Kidney (tissue), 14 donors: ENCODE measurements around the gene PJA1. TPM values are rescaled to one million over a fixed set of nuclear protein-coding genes. Genes with fewer than 3 reads are reported as not detected.

Experiments
- DNase-seq, 5 donors: peaks; one replicate each; pipeline ENCODE4 v3.0.0-alpha.2; 2013 to 2020
- FAIRE-seq: peaks from 2 replicates; lab custom pipeline; 2012; peaks lifted over from hg19 to GRCh38; lab: Jason Lieb, UNC
- H3K27ac ChIP-seq, 2 donors: one replicate each; pipeline ENCODE4 v1.7.0; 2013; ENCODE audit warnings: low read depth in 2 of 2, low read length in 2 of 2, inconsistent platforms in 1 of 2
- H3K27me3 ChIP-seq: one replicate; pipeline ENCODE4 v1.7.1; 2013; ENCODE audit warnings: low read length, inconsistent platforms; ENCODE audit not compliant: control insufficient read depth, insufficient read depth
- H3K36me3 ChIP-seq, 3 donors: one replicate each; pipeline versions ENCODE4 v1.7.0 to v1.7.1; 2013; ENCODE audit warnings: low read length in 3 of 3, control low read depth in 1 of 3, inconsistent platforms in 1 of 3; ENCODE audit not compliant: insufficient read depth in 3 of 3, control insufficient read depth in 2 of 3
- H3K4me1 ChIP-seq, 3 donors: one replicate each; pipeline versions ENCODE4 v1.7.0 to v1.7.1; 2013; ENCODE audit warnings: low read length in 3 of 3, inconsistent platforms in 1 of 3, low read depth in 1 of 3; ENCODE audit not compliant: control insufficient read depth in 2 of 3, insufficient read depth in 2 of 3
- H3K4me3 ChIP-seq, 3 donors: one replicate each; pipeline versions ENCODE4 v1.7.0 to v1.8.1; 2013; ENCODE audit warnings: low read length in 3 of 3, control low read depth in 1 of 3, inconsistent platforms in 1 of 3
- H3K9ac ChIP-seq, 3 donors: one replicate each; pipeline versions ENCODE4 v1.7.0 to v1.7.1; 2013; ENCODE audit warnings: low read length in 3 of 3, control low read depth in 1 of 3, inconsistent platforms in 1 of 3
- H3K9me3 ChIP-seq, 3 donors: one replicate each; pipeline versions ENCODE4 v1.7.0 to v1.7.1; 2013; ENCODE audit warnings: low read length in 3 of 3, control low read depth in 1 of 3, inconsistent platforms in 1 of 3; ENCODE audit not compliant: control insufficient read depth in 2 of 3, insufficient read depth in 1 of 3
- intact Hi-C: fragments of 100-400 bp; cut with DNase I; formaldehyde crosslinking; loops from one replicate; pipeline ENCODE4 v1.11.1; 2022
- polyA plus RNA-seq: library from polyadenylated mRNA; stranded (reverse); fragments of 350-450 nt; fragmentation: Illumina TruSeq; extraction: RNeasy Lipid Tissue Mini Kit (QIAGEN cat#74804); gene quantifications from one replicate; pipeline ENCODE4 v1.2.3, GENCODE V29; 2014; ENCODE audit warnings: low read depth, low replicate concordance; ENCODE audit not compliant: insufficient read depth
- total RNA-seq: library from RNA; stranded (reverse); fragmentation: NEBNext Ultra II Directional; extraction: Animal tissue kit (Norgen Biotek cat#: 25700); gene quantifications from one replicate; pipeline ENCODE4 v1.2.1, GENCODE V29; 2021
- TF ChIP-seq, protein P1 (sequence below): IDR thresholded peaks from 3 replicates; pipeline ENCODE4 v1.5.1; 2012; ENCODE audit warnings: mild to moderate bottlenecking, moderate library complexity, borderline replicate concordance; ENCODE audit not compliant: insufficient read depth; ENCODE audit errors: extremely low read depth
- donor health status: control.
- donor health status: control.
- donor health status: control.
- donor health status: control.
- donor health status: control.
- donor health status: DM: yes; HTN: yes; CAD: no.
- donor health status: Normal renal cell carcinoma (clear cell type).

Gene PJA1
- total and polyA plus RNA-seq, 2 donors from 2014 or later = 27.1 to 29.9 TPM

- no peak for DNase-seq
- Histone ChIP-seq H3K4me1 (peaks cover 0 to 4% (median 0%) of the 10 kb centered on the region in 3 donors), H3K9ac (no peak overlapping the region), H3K36me3 (no peaks in the 10 kb centered on the region), H3K9me3 (no peaks in the 10 kb centered on the region), H3K27me3 (no peaks in the 10 kb centered on the region), H3K4me3 (no peak overlapping the region), H3K27ac (no peak overlapping the region)
- TF ChIP-seq, protein P1, sequence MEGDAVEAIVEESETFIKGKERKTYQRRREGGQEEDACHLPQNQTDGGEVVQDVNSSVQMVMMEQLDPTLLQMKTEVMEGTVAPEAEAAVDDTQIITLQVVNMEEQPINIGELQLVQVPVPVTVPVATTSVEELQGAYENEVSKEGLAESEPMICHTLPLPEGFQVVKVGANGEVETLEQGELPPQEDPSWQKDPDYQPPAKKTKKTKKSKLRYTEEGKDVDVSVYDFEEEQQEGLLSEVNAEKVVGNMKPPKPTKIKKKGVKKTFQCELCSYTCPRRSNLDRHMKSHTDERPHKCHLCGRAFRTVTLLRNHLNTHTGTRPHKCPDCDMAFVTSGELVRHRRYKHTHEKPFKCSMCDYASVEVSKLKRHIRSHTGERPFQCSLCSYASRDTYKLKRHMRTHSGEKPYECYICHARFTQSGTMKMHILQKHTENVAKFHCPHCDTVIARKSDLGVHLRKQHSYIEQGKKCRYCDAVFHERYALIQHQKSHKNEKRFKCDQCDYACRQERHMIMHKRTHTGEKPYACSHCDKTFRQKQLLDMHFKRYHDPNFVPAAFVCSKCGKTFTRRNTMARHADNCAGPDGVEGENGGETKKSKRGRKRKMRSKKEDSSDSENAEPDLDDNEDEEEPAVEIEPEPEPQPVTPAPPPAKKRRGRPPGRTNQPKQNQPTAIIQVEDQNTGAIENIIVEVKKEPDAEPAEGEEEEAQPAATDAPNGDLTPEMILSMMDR = no peak
- intact Hi-C loops = no loop called here
- FAIRE-seq = no peak
Measured at GRCh38 chrX:69161371-69161770, 3.9 kb downstream of the PJA1 start.

GRCh38 chrX:69158166-69158980 lies 6.9 kb downstream of the PJA1 start:
- Histone ChIP-seq H3K9ac (no peak overlapping the region), H3K27ac (no peak overlapping the region), H3K9me3 (no peaks in the 10 kb centered on the region), H3K4me1 (no peaks in the 10 kb centered on the region), H3K4me3 (no peak overlapping the region), H3K27me3 (peaks cover 2% of the 10 kb centered on the region), H3K36me3 (no peaks in the 10 kb centered on the region)
- TF ChIP-seq, protein P1 = no peak
- intact Hi-C loops = no loop called here
- peak in 4 of 5 donors; percentile 48 to 86 (median 80) for DNase-seq
- peak; percentile 93 for FAIRE-seq

DNA sequence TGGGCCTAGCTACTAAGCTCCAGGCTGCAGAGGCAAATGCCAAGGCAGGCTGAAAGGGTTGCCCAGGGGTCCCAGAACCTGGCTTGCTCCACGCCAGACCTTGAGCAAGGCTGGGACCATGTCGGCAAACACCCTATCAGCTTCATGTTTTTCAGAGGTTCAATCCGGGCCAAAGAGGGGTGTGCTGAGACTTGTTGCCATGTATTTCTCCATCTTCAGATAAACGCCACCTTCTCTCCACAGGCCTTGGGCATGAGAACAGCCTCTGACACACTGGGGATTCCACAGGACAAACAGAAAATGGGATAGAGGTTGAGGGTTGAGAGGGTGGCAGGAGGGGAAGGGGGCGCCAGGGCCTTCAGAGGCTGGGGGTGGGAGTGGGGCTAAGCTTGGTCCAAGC lies 8.6 kb downstream of the PJA1 start:
- TF ChIP-seq, protein P1 = no peak
- H3K9ac ChIP-seq = no peak overlapping the region
- no peak for FAIRE-seq
- intact Hi-C loops = no loop called here
- H3K36me3 ChIP-seq = no peaks in the 10 kb centered on the region
- DNase-seq = no peak
- no peaks in the 10 kb centered on the region for H3K4me1 ChIP-seq
- H3K27me3 ChIP-seq = peaks cover 2% of the 10 kb centered on the region
- H3K9me3 ChIP-seq = no peaks in the 10 kb centered on the region
- no peak overlapping the region for H3K4me3 ChIP-seq
- H3K27ac ChIP-seq = no peak overlapping the region
